A549 (cell line): ENCODE measurements around the gene INVS. TPM values are rescaled to one million over a fixed set of nuclear protein-coding genes. Genes with fewer than 3 reads are reported as not detected.
"Not testable (repeated sequence)": the region's sequence is repeated elsewhere in the genome, so short reads cannot be mapped to it uniquely, and the experiment has no call there.

Source experiments
- ATAC-seq, 2 experiments: fragments of 200-7000 bp in 1 of 2; fragments of >200 bp in 1 of 2; cut with Nextera tagmentation in 1 of 2; cut with Tn5 transposase in 1 of 2; 3 replicates each; pipeline versions ENCODE4 v1.8.0 to v1.9.1; 2018 to 2020; ENCODE audit warnings: mild to moderate bottlenecking in 1 of 2, moderate library complexity in 1 of 2
- CTCF ChIA-PET: fragments of 300-600 bp; sonication (Branson Sonifier 250); formaldehyde crosslinking; extraction: SDS; loops from one replicate; lab custom pipeline; 2021; ENCODE audit warnings: antibody characterized with exemption, inconsistent platforms; lab: Yijun Ruan, JAX
- POLR2A ChIA-PET: fragments of 350-600 bp; formaldehyde crosslinking; extraction: SDS; loops from one replicate; lab custom pipeline; 2021; ENCODE audit warnings: antibody characterized with exemption, inconsistent platforms; lab: Yijun Ruan, JAX
- DNase-seq, 2 experiments: peaks; one replicate each; pipeline versions ENCODE4 v3.0.0 to v3.0.0-alpha.2; 2011 to 2016; ENCODE audit warnings: low read depth in 1 of 2, low spot score in 1 of 2
- FAIRE-seq: peaks from 2 replicates; lab custom pipeline; 2011; peaks lifted over from hg19 to GRCh38; lab: Jason Lieb, UNC
- H3K27ac ChIP-seq, 2 experiments: fragments of >200 bp; sonication (Bioruptor Twin); formaldehyde crosslinking; 3 replicates each; pipeline ENCODE4 v1.5.1; 2016 to 2017
- H3K4me1 ChIP-seq: fragments of >200 bp; sonication (Bioruptor Twin); formaldehyde crosslinking; 3 replicates; pipeline ENCODE4 v1.6.1; 2016
- H3K4me2 ChIP-seq: fragments of >200 bp; sonication (Bioruptor Twin); formaldehyde crosslinking; 3 replicates; pipeline ENCODE4 v1.6.1; 2016
- H3K4me3 ChIP-seq: fragments of >200 bp; sonication (Bioruptor Twin); formaldehyde crosslinking; 3 replicates; pipeline ENCODE4 v1.5.1; 2016
- H3K9me3 ChIP-seq: fragments of >200 bp; sonication (Bioruptor Twin); formaldehyde crosslinking; 3 replicates; pipeline ENCODE4 v1.6.1; 2016
- CBX8 ChIP-seq: fragments of 200-600 bp; sonication (generic); IDR thresholded peaks from 2 replicates; pipeline ENCODE4 v1.6.1; 2016
- ELK1 ChIP-seq: fragments of 150-350 bp; IDR thresholded peaks from 2 replicates; pipeline ENCODE4 v1.6.1; 2014; ENCODE audit warnings: low read depth, mild to moderate bottlenecking, low read length
- EP300 ChIP-seq, 2 experiments: fragments of >200 bp; sonication (Bioruptor Twin); formaldehyde crosslinking; IDR thresholded peaks; 2 replicates in 1 of 2; 3 replicates in 1 of 2; pipeline ENCODE4 v1.6.1; 2016 to 2017
- FOSB ChIP-seq: fragments of 250-450 bp; sonication (Bioruptor Pico); IDR thresholded peaks from 2 replicates; pipeline ENCODE4 v1.5.0; 2020; ENCODE audit warnings: mild to moderate bottlenecking, moderate library complexity
- FOSL2 ChIP-seq, 2 experiments: fragments of 450-650 bp in 1 of 2; fragments of >200 bp in 1 of 2; sonication (Bioruptor Twin) in 1 of 2; formaldehyde crosslinking; IDR thresholded peaks; 2 replicates each; pipeline versions ENCODE4 v1.5.0 to v1.6.1; 2016 to 2020; ENCODE audit warnings: mild to moderate bottlenecking in 1 of 2, moderate library complexity in 1 of 2
- HEYL ChIP-seq: fragments of 250-450 bp; sonication (Bioruptor Pico); IDR thresholded peaks from 2 replicates; pipeline ENCODE4 v1.8.0; 2021; ENCODE audit warnings: mild to moderate bottlenecking, moderate library complexity
- HMGXB4 ChIP-seq: fragments of 250-450 bp; sonication (Bioruptor Pico); IDR thresholded peaks from 2 replicates; pipeline ENCODE4 v1.5.0; 2021; ENCODE audit warnings: mild to moderate bottlenecking, moderate library complexity, borderline replicate concordance
- JUN ChIP-seq, 2 experiments: fragments of >200 bp; sonication (Bioruptor Twin); formaldehyde crosslinking; IDR thresholded peaks; 2 replicates in 1 of 2; 3 replicates in 1 of 2; pipeline ENCODE4 v1.6.1; 2016 to 2017
- KDM5A ChIP-seq: fragments of 200-600 bp; sonication (generic); IDR thresholded peaks from 2 replicates; pipeline ENCODE4 v1.6.1; 2016; ENCODE audit warnings: antibody characterized with exemption, mild to moderate bottlenecking
- MAFK ChIP-seq: fragments of 450-650 bp; IDR thresholded peaks from 2 replicates; pipeline ENCODE4 v1.6.1; 2014; ENCODE audit not compliant: partially characterized antibody
- PHF8 ChIP-seq: fragments of 200-600 bp; sonication (generic); IDR thresholded peaks from 2 replicates; pipeline ENCODE4 v1.6.1; 2016; ENCODE audit warnings: low read depth, mild to moderate bottlenecking, antibody characterized with exemption, moderate library complexity, borderline replicate concordance
- RFX5 ChIP-seq: fragments of 450-650 bp; IDR thresholded peaks from 2 replicates; pipeline ENCODE4 v1.7.1; 2014; ENCODE audit warnings: antibody characterized with exemption, mild to moderate bottlenecking, moderate library complexity
- SREBF2 ChIP-seq: fragments of 450-650 bp; IDR thresholded peaks from 2 replicates; pipeline ENCODE4 v1.6.1; 2014; ENCODE audit warnings: mild to moderate bottlenecking, moderate library complexity
- WGBS: methylation state at CpG from one replicate; pipeline ENCODE4 v1.1.6; 2017; ENCODE audit errors: missing lambda C conversion rate; 5-methylcytosine and 5-hydroxymethylcytosine counted together
- polyA plus RNA-seq, 4 experiments: library from polyadenylated mRNA; depleted of rRNA in 3 of 4; stranded (reverse); fragments of >200 nt; fragmentation: RNase III in 1 of 4; extraction: RNeasy Plus Mini Kit Qiagen cat#74134 plus additional on column Dnase treatment in 1 of 4; gene quantifications; 2 replicates in 3 of 4; 3 replicates in 1 of 4; pipeline ENCODE4 v1.2.3, GENCODE V29; 2011 to 2017
- TF ChIP-seq, protein P1 (sequence below): fragments of 250-450 bp; sonication (Bioruptor Pico); IDR thresholded peaks from 2 replicates; pipeline ENCODE4 v1.5.0; 2020; ENCODE audit warnings: low read depth, mild to moderate bottlenecking, moderate library complexity

The INVS gene
- polyA plus RNA-seq, 2 of the 4 experiments (the other 2 are of a cell fraction), result 11.9 to 30.6 TPM

- WGBS, result 84% methylated on average over 1 of the region's 1 CpG
- Histone ChIP-seq H3K9me3 (no peaks in the 10 kb centered on the region), H3K4me2 (no peak overlapping the region), H3K4me1 (peaks cover 18% of the 10 kb centered on the region; the same call in 2 of the 3 replicates), H3K4me3 (no peak overlapping the region), H3K27ac (no peak overlapping the region)
- ATAC-seq (no peak), DNase-seq (no peak), FAIRE-seq (peak; percentile 85)
- no peak for TF ChIP-seq ELK1
- no peak for TF ChIP-seq FOSB (CRISPR knock-in tag)
- no peak for TF ChIP-seq JUN (IDR thresholded peaks at IDR 0.05)
- TF ChIP-seq RFX5, result no peak
- no peak for TF ChIP-seq HMGXB4
- no peak for TF ChIP-seq HEYL (CRISPR knock-in tag)
- no peak for TF ChIP-seq FOSL2 (IDR thresholded peaks at IDR 0.05)
- TF ChIP-seq FOSL2 (CRISPR knock-in tag; IDR thresholded peaks at IDR 0.05), result no peak
- TF ChIP-seq CBX8, result no peak
- TF ChIP-seq, protein P1, sequence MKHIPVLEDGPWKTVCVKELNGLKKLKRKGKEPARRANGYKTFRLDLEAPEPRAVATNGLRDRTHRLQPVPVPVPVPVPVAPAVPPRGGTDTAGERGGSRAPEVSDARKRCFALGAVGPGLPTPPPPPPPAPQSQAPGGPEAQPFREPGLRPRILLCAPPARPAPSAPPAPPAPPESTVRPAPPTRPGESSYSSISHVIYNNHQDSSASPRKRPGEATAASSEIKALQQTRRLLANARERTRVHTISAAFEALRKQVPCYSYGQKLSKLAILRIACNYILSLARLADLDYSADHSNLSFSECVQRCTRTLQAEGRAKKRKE (CRISPR knock-in tag), result no peak
- TF ChIP-seq MAFK, result no peak
- TF ChIP-seq PHF8, result no peak
- TF ChIP-seq EP300 (IDR thresholded peaks at IDR 0.05), result no peak
- no peak for TF ChIP-seq KDM5A
- ChIA-PET POLR2A (no interaction called here), CTCF (no interaction called here)
These were observed 7.0 kb upstream of the INVS start for GRCh38 chr9:100092066-100092465.

- 84% methylated on average over 2 of the region's 2 CpGs for WGBS
- CTCF ChIA-PET, DNase-seq, POLR2A ChIA-PET, H3K9me3 ChIP-seq, H3K4me3 ChIP-seq, FAIRE-seq, H3K27ac ChIP-seq, ATAC-seq, H3K4me2 ChIP-seq: not testable (repeated sequence)
- peaks cover 26% of the 10 kb centered on the region; the same call in 2 of the 3 replicates for H3K4me1 ChIP-seq
These were observed 4.6 kb upstream of the INVS start for GRCh38 chr9:100094411-100094810.

- FAIRE-seq, result no peak
- H3K9me3 ChIP-seq, result no peaks in the 10 kb centered on the region
- DNase-seq, result no peak
- CTCF ChIA-PET, result interaction anchor here (0.6 kb wide), 1 partner anchor 618 kb away, joined by 3 read pairs; no protein-coding TSS in a partner anchor
- TF ChIP-seq MAFK, result peak; percentile 99
- TF ChIP-seq SREBF2, result no peak
- POLR2A ChIA-PET, result no interaction called here
- peaks cover 28% of the 10 kb centered on the region; the same call in 2 of the 3 replicates for H3K4me1 ChIP-seq
- ATAC-seq, result no peak
- H3K4me3 ChIP-seq, result no peak overlapping the region
- 79% methylated on average over 3 of the region's 3 CpGs for WGBS
- H3K4me2 ChIP-seq, result no peak overlapping the region; the same call in 2 of the 3 replicates
- no peak overlapping the region for H3K27ac ChIP-seq
These were observed 2.6 kb upstream of the INVS start for GRCh38 chr9:100096378-100096916.
